SKM-1 (cell line): ENCODE results near the gene SPINK9.
"Not testable (repeated sequence)": the region's sequence is repeated elsewhere in the genome, so short reads cannot be mapped to it uniquely, and the experiment has no call there.

Experiments used
- DNase-seq: peaks from one replicate; lab custom pipeline; 2025; ENCODE audit not compliant: unreplicated experiment; lab: John Stamatoyannopoulos, UW

Gene SPINK9, protein sequence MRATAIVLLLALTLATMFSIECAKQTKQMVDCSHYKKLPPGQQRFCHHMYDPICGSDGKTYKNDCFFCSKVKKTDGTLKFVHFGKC

DNA sequence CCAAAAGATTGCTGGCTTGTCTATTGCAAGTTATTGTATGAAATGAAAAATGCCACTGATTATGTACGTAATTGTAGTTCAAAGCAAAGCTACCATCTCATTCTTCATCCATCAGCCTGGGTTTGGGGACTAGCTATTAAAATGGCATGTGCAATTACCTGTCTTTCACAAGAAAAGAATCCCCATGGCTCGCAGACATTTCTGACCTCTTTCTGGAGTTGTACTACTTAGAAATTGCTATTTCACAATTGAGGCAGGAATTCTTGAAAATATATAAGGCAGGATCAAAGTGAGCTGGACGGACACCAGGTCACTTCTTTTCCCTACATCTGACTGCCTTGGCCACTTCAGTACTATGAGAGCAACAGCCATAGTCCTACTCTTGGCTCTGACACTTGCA is at the start of gene SPINK9:
Gene SPINK9, plus strand, starts transcription at position 301 of the 400 bp plus-strand sequence. Its CDS starts 55 bp downstream, at position 356.
- no peak for DNase-seq

DNA sequence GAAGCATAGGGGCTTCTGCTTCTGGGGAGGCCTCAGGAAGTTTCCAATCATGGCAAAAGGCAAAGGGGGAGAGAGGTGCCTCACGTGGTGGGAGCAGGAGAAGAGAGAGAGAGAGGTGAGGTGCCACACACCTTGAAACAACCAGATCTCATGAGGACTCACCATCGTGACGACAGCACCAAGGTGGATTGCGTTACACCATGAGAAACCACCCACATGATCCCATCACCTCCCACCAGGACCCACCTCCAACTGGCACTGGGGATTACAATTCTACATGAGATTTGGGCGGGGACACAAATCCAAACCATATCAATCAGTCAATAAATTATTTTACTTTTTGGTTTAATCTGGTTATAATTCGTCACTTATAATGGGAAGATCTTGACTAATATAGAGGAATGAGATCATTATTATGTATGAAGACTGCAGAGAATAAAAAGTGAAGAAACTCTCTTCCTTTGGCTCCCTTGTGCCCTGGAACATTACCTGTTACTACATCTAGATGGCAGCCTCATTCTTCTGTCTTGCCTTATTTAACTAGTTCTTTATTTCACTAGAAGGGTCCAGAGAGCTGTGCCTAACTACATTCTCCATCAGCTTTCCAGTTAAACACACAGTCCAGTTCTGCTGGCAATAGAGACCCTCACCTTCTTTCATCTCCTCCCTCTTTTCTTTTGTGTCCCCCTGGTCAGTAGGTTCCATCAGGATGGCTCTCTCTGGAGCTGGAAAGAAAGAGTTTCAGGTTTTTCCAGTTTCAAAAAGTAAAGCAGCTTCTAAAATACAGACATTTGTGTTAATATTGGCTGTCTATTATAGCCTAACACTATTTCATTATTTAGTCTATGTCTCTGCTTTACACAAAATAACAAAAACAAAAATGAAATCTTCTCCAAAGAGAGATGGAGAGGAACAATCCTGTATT is 44.8 kb upstream of the SPINK9 start:
- peak; percentile 15 for DNase-seq

DNA sequence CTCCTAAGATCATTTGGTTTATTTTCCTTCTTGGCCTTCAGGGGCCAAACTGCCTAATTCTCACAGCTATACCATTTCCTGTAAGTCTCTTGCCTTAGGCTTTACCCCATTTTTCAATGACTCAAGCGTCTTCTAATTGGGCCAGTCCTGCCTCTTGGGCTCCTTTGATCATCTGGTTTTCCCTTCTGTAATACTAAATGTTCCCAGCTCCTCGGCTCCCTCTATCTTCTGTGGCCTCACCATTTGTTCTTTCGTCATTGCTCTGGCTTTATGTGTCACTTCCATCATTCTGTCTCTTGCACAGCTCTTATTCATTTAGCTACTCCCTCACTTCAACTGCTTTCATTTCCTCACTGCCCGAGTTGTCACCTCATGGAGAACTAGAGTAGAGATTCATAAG is 37.6 kb upstream of the SPINK9 start:
- DNase-seq = no peak

DNA sequence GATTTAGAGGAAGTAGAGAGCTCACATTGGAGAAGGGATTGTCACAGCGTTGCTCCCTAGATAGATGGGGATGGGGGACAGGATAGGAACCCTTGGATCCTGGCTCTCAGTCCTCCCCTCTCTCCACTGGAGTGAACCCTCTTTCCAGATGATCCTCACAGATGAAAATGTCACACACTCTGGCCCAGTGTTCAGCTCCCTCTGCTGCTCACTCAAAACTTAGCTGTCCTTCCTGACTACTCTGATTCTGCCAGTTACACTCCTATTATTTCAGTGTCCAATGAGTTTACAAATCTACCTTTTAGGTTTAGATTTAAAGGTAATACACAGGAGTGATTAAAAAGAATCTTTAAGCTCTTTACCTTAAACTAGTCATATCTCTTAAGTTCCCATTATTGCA is 28.9 kb upstream of the SPINK9 start:
- DNase-seq = no peak

DNA sequence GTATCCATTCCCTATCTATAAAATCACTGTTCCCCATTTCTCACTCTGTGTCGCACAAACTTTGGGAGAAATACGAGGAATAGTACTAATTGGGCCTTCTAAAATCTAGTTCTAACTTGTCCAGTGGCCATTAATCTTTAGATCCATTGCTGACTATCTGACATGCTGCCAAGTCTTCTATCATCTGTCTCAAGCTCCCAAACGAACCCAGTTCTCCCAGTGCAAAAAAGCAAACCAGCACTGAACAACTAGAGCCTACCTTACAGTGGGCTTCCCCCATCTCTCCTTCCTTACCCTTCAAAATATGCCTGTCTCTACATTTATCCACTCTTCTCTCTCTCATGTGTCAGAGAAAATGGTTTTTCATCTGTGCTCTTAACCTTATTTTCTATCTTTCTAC is 26.3 kb upstream of the SPINK9 start:
- DNase-seq = no peak

DNA sequence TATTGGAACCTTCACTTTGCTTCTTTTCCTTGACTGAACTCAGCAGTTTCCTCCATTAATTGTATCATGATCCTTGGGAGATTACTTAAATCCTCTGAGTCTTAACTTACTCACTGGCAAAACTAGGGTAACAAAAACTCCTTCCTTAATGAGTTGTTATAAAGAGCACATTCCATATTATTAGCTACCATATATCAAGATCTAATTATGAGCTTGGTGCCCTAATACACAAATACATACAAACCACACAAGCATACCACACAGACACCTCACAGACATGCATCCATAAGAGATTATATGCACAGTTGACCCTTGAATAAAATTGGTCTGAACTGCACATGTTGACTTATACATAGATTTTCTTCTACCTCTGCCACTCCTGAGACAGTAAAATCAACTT is 25.6 kb upstream of the SPINK9 start:
- DNase-seq = no peak

DNA sequence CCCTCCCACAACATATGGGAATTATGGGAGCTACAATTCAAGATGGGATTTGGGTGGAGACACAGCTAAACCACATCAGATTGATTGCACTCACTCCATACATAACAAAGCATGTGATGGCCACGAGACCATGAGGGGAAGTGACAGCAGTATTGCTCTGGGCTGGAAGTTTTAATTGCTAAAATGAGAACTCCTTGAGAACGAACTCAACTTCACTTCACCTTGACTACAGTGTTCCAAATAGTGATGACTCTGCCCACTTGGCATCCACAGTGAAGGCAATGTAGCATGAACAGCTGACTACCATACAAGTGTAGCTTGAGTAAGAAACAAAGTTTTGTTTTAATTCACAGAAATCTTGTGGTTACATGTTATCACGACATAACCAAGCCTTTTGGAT is 23.9 kb upstream of the SPINK9 start:
- no peak for DNase-seq

DNA sequence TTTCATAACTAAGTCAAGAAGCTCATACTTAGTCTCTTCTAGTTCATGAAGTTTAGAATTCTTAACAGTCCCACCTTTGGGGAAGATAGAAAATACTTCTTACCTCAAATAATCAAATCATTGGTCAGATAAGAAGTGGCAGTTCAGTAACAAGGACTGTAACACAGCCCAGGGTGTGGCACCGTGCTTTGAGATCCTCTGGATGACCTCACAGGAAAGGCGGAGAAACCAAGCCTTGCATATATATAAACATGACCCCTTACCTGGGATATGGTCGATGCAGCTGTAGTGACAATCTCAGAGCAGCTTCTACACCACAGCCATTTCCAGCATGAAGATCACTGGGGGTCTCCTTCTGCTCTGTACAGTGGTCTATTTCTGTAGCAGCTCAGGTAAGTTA is 23.2 kb upstream of the SPINK9 start, which contains the start of gene SPINK7:
Gene SPINK7, plus strand, starts transcription at position 271 of the 400 bp plus-strand sequence. Its CDS starts 61 bp downstream, at position 332.
- no peak for DNase-seq

DNA sequence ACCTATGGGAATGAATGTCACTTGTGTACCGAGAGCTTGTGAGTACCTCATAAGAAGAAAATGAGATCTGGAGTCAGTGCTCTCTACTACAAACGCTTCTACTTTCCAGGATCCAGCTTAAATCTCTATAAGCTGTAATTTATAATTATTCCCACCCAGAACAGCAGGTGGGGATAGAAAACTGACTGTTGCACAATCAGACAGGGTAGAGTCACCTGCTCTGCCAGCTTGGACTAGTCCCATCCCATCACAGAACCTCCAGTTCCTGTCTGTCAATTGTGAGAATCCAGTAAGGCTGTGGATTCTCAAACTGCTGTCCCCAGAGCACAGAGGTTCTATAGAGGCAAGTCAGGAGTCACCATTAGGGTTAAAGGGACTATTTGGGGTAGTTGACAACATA is 21.2 kb upstream of the SPINK9 start:
- no peak for DNase-seq

DNA sequence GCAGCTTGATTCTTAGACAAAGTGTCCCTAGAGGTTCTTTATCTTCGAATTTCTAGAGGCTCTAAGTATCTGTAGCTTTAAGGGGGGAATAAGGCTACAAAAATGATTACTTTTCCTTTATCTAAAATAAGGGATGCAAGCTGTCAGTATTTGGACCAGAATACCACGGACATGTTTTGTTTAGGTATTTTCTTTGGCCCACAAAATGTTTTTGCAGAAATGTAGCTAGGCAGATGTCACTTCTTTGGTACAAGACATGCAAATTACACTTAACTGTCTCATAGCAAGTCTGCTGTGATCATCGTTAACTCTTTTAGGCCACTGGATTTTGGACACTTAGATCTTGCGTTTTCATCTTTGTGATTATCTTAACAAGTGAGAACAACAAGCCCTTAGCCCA is 20.6 kb upstream of the SPINK9 start:
- no peak for DNase-seq

DNA sequence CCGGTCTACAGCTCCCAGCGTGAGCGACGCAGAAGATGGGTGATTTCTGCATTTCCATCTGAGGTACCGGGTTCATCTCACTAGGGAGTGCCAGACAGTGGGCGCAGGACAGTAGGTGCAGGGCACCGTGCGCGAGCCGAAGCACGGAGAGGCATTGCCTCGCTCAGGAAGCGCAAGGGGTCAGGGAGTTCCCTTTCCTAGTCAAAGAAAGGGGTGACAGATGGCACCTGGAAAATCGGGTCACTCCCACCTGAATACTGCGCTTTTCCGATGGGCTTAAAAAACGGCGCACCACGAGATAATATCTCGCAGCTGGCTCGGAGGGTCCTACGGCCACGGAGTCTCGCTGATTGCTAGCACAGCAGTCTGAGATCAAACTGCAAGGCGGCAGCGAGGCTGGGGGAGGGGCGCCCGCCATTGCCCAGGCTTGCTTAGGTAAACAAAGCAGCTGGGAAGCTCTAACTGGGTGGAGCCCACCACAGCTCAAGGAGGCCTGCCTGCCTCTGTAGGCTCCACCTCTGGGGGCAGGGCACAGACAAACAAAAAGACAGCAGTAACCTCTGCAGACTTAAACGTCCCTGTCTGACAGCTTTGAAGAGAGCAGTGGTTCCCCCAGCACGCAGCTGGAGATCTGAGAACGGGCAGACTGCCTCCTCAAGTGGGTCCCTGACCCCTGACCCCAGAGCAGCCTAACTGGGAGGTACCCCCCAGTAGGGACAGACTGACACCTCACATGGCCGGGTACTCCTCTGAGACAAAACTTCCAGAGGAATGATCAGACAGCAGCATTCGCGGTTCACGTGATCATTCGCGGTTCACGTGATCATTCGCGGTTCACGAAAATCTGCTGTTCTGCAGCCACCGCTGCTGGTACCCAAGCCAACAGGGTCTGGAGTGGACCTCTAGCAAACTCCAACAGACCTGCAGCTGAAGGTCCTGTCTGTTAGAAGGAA is 15.1 kb upstream of the SPINK9 start:
- DNase-seq = not testable (repeated sequence)

DNA sequence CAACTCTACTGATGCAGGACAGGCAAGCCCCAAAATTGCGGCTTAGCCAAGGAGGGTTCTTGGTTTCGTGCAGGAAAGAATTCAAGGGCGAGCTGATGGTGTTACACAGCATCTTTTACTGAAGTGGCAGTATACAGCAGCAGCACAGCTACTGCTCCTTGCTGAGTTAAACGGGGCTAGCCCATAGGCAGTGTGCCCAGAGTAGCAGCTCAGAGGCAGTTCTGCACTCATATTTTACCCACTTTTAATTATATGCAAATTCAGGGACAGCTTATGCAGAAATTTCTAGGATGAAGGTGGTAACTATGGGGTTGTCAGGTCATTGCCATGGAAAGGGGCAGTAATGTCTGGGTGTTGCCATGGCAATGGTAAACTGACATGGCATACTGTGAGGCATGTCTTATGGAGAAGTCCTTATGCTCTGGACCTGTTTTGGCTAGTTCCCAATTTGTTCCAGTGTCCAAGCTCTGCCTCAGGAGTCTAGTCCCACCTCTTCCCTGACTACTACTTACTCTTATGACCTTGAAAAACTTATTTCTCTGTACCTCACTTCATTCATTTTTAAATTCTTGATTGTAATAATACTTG is 2.0 kb upstream of the SPINK9 start:
- no peak for DNase-seq

DNA sequence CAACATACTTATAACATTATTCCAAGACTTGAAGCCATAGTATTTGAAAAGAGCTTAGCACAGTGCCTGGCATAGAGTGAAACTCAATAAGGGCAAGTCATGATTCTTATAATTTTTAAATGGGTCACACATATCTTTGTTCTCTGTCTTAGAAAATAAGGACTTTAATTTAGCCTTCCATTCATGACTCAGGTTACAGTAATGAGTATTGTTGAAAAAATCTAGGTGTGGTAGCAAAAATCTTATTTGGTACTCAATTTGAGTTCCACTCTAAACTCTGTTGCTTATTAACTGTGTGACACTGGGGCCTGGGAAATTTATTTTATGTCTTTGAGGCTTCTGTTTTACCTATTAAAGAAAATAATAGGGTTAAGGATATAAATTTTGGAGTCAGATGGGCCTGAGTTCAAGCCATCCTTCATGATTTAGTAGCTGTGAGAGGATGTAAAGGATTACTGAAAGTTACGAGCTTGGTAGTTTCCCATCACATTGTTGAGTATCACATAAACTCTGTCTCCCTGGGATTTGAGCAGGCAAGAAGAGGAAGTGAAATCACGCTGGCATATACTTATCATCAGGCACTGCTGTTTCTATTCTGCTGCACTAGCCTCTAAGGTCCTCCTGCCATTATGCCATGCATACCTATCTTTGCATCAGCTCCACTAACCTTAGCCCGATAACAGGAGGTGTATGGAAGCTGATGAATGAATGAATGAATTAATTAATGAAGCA is 1.5 kb downstream of the SPINK9 start:
- DNase-seq = no peak

DNA sequence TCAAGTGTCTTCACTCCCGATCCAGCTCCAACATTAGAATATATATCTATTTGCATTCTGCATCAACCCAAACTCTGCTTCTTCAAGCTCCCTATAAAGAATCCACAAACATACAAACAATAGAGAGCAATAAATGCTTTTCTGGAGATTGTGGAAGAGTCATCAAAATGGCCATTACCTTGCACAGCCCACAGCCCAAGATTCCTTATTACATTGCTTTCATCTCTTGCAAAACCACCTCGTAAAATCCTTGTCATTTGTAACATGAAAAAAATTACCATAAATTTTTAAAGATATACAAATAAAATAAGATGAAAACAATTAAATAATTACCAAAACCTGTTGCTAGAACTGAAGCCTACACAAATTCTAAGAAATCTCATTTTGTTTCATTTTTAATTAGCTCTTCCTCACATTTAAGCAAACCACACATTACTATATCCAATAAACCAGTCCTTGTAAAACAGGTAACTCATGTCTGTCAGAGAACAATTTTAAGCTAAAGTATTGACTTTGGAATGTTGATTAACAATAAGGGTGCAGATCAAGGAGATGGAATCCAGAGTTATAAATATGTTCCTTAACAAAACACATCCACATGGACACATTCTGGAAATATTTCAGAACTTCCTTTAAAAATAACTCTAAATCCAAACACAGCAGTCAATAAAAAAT is 7.1 kb downstream of the SPINK9 start:
- DNase-seq = no peak

DNA sequence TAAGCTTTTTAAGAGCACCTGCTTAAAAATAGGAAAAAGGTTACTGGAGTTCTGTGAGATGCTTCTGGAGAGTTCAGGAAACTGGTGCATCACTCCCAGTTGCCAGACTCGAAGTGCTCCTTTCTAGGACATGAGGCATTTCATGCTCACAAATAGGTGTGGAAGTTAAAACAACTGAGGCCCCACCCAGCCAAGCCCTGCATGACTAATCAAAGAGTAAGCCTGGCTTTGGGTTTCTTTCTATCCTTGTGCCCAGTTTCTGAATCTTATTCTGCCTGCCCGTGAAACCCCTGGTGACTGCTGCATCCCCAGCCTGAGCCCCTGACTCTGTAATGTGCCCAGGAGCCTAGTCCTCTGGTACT is 7.7 kb downstream of the SPINK9 start:
- DNase-seq = no peak

DNA sequence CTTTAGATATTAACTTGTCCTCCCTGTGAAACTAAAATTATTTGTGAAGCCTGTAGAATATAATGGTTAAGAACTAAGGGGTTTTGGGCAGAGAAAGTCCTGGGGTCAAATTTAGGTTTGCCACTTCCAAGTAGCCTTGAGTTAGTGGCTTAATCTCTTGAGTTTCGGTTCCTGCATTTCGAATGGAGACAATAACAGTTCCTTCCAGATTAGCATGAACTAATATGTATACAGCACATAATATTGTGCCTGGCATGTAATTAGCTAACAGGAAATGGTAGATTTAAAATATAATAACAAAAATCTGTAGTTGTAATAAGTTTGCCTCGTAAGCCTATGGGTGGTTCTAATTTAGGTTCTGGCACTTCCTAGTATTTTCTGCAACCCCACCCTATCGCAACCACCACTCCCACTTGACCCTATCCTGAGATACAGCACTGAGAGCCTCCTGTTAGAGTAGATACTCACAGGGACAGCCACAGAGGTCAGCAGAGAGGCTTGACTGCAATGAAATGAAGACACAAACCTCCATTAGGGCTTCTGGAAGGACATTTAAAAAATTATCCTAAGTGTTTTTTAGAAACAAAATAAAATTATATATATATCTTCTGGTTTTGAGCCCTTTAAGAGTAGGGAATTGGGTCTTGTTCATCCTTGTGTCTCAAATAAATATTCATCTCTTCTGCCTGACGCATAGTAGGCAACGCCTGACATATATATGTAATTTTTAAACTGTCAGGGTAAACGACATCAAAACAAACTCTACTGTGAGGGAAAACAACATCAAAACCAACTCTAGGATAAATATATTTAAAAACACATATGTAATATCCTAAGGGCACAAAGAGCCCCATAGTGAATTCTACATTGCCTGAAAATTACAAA is 8.5 kb downstream of the SPINK9 start:
- no peak for DNase-seq

DNA sequence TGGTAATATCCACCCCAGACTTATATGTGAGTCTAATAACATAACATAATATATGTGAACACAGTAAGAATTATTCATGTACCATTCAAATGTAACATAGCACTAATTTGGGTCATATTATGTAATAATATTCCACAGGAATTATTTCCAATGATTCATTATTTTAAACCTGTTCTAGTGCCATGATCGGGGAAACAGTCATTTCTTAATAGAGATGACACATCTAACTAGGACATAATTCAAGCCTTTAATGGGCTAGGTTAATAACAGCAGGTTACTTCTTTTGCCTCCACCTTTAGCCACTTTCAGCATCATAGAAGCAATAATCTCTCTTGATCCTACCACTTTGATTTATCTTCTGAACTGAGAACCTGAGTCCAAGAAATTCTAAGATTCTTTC is 12.3 kb downstream of the SPINK9 start:
- DNase-seq = no peak

DNA sequence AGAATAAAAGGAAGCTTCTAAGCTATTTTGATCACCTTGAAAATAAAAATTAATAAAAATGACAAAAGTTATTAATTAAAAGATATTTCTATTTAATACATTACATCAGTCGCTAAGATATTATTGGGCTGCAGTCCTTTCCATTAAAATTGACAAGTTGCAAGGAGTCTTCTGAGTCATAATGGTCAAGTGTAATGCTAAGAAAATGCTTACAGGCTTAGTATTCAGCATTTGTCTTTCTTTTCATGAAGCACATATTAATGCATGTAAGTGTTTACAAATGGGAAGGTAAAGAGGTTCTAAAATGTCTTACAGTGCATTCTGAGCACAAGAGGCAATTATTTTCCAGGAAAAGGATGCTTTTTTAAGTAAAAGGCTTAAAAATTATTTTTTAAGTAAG is 17.3 kb downstream of the SPINK9 start:
- no peak for DNase-seq

DNA sequence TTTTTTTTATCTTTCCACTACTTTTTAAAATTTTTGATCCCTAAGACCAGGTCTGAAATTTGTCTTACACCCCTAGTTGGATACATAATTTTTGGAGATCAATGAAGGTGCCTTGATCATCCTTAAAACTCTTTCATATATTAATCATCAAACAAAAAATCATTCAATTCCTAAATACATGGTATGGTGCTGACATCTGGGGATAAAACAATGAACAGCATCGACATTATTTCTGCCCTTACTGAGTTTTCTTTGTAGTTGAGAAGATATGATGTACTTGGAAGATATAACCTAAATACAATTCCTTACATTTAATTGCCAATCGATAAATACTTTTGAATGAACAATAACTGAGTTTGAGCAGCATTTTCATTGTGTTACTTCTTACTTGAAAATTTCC is 18.3 kb downstream of the SPINK9 start:
- no peak for DNase-seq
